Measurements from ENCODE around the gene TAAR8. TPM values are rescaled to one million over a fixed set of nuclear protein-coding genes. Genes with fewer than 3 reads are reported as not detected.
A peak's percentile ranks its signal among the peaks of the same experiment; 100 is the strongest.

The TAAR8 gene
- total and polyA plus RNA-seq, 2 of the 13 experiments (the other 11 are each of a cell fraction or from before 2014, with no cell fraction given) = 0.07 TPM; not detected in 1

DNA sequence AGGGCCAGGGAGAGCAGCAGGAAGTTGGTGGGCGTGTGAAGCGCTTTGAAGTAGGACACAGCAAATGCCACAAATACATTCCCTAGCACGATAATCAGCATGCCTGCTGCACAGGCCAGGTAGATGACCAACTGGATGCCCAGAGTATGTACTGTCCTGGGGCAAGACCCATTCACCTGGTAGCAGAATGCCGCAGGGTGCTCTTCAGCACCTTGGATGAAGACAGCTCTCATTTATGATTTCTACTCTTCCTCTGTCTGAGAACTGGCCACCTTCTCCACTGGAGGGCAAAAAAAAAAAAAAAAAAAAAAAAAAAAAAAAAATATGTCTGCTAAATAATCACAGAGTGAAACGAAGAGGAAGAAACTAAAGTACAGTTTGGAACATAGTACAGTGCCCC, 37.0 kb downstream of the TAAR8 start, which contains the start of gene TAAR5:
TAAR5 (minus strand) TSS at position 288 of the 400 bp plus-strand sequence; CDS start at position 233, 55 bp downstream.
- H2AFZ ChIP-seq (ENCODE audit: low read length) = no peak within 1 kb of the TSS
- WGBS (ENCODE audit: low lambda C conversion rate) = 31% methylated on average over 4 of the region's 5 CpGs
- BruUV-seq (replicated peaks) = no TSS peak
- no peak for FAIRE-seq
- in situ Hi-C loops (cut with HindIII; ENCODE audit: extremely low pct_ligation_motif_present, low pct_unique_long_range_greater_than_20kb) (no loop called here), intact Hi-C loops (cut with micrococcal nuclease; ENCODE audit: unreplicated experiment) (no loop called here)
- no peaks in the 10 kb centered on the region for H3K27me3 ChIP-seq (ENCODE audit: control insufficient read depth in 1 of 2, insufficient read depth in 2 of 2, low read length in 2 of 2)
- no peaks in the 10 kb centered on the region for H3K36me3 ChIP-seq (replicated peaks in 1 of 2; ENCODE audit: control insufficient read depth in 1 of 2, insufficient read depth in 2 of 2, low read length in 2 of 2)
- CTCF ChIA-PET (ENCODE audit: low intra/inter-chr PET ratio, low total read pairs) = no interaction called here
- H4K20me1 ChIP-seq (ENCODE audit: insufficient read depth, low read length) = no peaks in the 10 kb centered on the region
- H3K9me3 ChIP-seq (ENCODE audit: low read length) = no peaks in the 10 kb centered on the region
- no peak within 1 kb of the TSS for H3K4me3 ChIP-seq (replicated peaks in 1 of 3; ENCODE audit: insufficient read depth in 1 of 3, low read depth in 2 of 3, low read length in 3 of 3)
- H3K4me2 ChIP-seq (ENCODE audit: low read depth, low read length) = no peak within 1 kb of the TSS
- no peak within 1 kb of the TSS for H3K9ac ChIP-seq (ENCODE audit: insufficient read depth, low read depth, low read length)
- no peaks in the 10 kb centered on the region for H3K4me1 ChIP-seq (ENCODE audit: insufficient read depth, low read length)
- DNase-seq (ENCODE audit: low spot score) = no peak
- POLR2A ChIA-PET = no interaction called here
- no peaks in the 10 kb centered on the region for H3K79me2 ChIP-seq (ENCODE audit: insufficient read depth, low read length)
- TF ChIP-seq, protein P1, sequence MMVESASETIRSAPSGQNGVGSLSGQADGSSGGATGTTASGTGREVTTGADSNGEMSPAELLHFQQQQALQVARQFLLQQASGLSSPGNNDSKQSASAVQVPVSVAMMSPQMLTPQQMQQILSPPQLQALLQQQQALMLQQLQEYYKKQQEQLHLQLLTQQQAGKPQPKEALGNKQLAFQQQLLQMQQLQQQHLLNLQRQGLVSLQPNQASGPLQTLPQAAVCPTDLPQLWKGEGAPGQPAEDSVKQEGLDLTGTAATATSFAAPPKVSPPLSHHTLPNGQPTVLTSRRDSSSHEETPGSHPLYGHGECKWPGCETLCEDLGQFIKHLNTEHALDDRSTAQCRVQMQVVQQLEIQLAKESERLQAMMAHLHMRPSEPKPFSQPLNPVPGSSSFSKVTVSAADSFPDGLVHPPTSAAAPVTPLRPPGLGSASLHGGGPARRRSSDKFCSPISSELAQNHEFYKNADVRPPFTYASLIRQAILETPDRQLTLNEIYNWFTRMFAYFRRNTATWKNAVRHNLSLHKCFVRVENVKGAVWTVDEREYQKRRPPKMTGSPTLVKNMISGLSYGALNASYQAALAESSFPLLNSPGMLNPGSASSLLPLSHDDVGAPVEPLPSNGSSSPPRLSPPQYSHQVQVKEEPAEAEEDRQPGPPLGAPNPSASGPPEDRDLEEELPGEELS (CRISPR knock-in tag; IDR thresholded peaks at IDR 0.05) = no peak
- TF ChIP-seq NCOA5 (CRISPR knock-in tag; IDR thresholded peaks at IDR 0.05) (no peak), MAFF (IDR thresholded peaks at IDR 0.05; ENCODE audit: low read depth, low read length) (no peak)
- TF ChIP-seq, protein P2, sequence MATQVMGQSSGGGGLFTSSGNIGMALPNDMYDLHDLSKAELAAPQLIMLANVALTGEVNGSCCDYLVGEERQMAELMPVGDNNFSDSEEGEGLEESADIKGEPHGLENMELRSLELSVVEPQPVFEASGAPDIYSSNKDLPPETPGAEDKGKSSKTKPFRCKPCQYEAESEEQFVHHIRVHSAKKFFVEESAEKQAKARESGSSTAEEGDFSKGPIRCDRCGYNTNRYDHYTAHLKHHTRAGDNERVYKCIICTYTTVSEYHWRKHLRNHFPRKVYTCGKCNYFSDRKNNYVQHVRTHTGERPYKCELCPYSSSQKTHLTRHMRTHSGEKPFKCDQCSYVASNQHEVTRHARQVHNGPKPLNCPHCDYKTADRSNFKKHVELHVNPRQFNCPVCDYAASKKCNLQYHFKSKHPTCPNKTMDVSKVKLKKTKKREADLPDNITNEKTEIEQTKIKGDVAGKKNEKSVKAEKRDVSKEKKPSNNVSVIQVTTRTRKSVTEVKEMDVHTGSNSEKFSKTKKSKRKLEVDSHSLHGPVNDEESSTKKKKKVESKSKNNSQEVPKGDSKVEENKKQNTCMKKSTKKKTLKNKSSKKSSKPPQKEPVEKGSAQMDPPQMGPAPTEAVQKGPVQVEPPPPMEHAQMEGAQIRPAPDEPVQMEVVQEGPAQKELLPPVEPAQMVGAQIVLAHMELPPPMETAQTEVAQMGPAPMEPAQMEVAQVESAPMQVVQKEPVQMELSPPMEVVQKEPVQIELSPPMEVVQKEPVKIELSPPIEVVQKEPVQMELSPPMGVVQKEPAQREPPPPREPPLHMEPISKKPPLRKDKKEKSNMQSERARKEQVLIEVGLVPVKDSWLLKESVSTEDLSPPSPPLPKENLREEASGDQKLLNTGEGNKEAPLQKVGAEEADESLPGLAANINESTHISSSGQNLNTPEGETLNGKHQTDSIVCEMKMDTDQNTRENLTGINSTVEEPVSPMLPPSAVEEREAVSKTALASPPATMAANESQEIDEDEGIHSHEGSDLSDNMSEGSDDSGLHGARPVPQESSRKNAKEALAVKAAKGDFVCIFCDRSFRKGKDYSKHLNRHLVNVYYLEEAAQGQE (IDR thresholded peaks at IDR 0.05; ENCODE audit: borderline replicate concordance in 1 of 2, low read depth in 1 of 2, low read length in 2 of 2) = peak in 1 of 2 experiments; percentile 41; a peak in 1 of 4 replicates
- TF ChIP-seq, protein P3, sequence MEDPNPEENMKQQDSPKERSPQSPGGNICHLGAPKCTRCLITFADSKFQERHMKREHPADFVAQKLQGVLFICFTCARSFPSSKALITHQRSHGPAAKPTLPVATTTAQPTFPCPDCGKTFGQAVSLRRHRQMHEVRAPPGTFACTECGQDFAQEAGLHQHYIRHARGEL (CRISPR knock-in tag; IDR thresholded peaks at IDR 0.05) = no peak
- peak; percentile 55 for ATAC-seq
- H3K27ac ChIP-seq (ENCODE audit: extremely low read length, insufficient read depth, low read length) = no peak within 1 kb of the TSS

Data from HepG2 (cell line).